ENCODE results near the gene KCNIP3. TPM values are rescaled to one million over a fixed set of nuclear protein-coding genes. Genes with fewer than 3 reads are reported as not detected.

KCNIP3 gene
- total and polyA plus RNA-seq, 9 of the 15 experiments (the other 6 are each of a cell fraction or from before 2014, with no cell fraction given): 0.04 TPM; not detected in 8

DNA sequence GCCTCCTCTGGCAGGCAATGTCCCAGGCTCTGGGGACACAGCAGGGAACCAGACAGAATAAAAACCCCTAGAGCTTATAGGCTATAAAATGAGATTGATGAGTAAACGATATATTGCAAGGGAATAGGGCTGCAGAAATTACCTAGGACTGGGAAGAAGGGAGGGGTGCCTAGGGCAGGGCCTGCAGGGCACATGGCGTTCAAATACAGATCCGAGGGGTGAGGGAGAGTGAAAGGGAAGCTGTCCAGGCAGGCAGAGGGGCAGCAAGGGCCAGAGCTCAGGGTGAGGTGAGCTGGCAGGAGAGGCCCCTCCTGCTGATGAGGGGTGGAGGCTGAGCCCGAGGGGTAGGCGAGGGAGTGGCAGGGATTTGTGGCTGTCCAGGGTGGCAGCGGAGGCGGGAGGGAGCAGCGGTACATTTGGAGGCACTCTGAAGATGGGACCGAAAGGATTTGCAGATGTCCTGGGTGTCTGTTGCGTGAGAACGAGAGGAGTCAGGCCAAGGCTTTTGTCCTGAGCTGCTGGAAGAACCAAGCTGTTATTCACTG is 33.7 kb downstream of the KCNIP3 start:
- Histone ChIP-seq H3K9ac (ENCODE audit: insufficient read depth in 1 of 2, low read depth in 2 of 2, low read length in 2 of 2) (no peak overlapping the region), H3K79me2 (ENCODE audit: control insufficient read depth, insufficient read depth, low read length) (no peaks in the 10 kb centered on the region), H3K4me1 (replicated peaks in 1 of 2; ENCODE audit: control insufficient read depth in 2 of 2, insufficient read depth in 2 of 2, low read length in 2 of 2) (peaks cover 0 to 3% of the 10 kb centered on the region in 2 experiments; a peak in 1 of 5 replicates), H3K9me1 (ENCODE audit: control insufficient read depth, insufficient read depth, low read length) (peaks cover 1% of the 10 kb centered on the region), H3K9me3 (replicated peaks; ENCODE audit: control insufficient read depth, insufficient read depth, low read depth, low read length) (no peaks in the 10 kb centered on the region; the same call in 1 of the 2 replicates), H3K4me3 (no peak overlapping the region), H3K27ac (ENCODE audit: extremely low read depth, low read depth, low read length) (no peak overlapping the region), H3K36me3 (ENCODE audit: control insufficient read depth, insufficient read depth, low read length) (no peaks in the 10 kb centered on the region), H3K27me3 (ENCODE audit: control insufficient read depth in 2 of 2, insufficient read depth in 2 of 2, low read length in 2 of 2) (peaks cover 1 to 71% of the 10 kb centered on the region in 2 experiments; a peak in 4 of 5 replicates), H4K20me1 (replicated peaks; ENCODE audit: control insufficient read depth, insufficient read depth, low read length) (0 out of 2 replicates have a peak, but pooled peaks cover 4% of the 10 kb centered on the region), H2AFZ (ENCODE audit: low read depth, low read length) (no peak overlapping the region), H3K4me2 (ENCODE audit: insufficient read depth, low read length) (no peak overlapping the region)
- intact Hi-C loops (cut with micrococcal nuclease) (no loop called here), in situ Hi-C loops (cut with MboI) (no loop called here)
- TF ChIP-seq NFRKB (IDR thresholded peaks at IDR 0.05; ENCODE audit: low read depth) (no peak), SRSF3 (IDR thresholded peaks at IDR 0.05; ENCODE audit: insufficient read depth, low read length) (no peak), FOXA1 (IDR thresholded peaks at IDR 0.05; ENCODE audit: borderline replicate concordance) (no peak), CAMTA2 (CRISPR knock-in tag; conservative IDR thresholded peaks at IDR 0.05) (no peak), NONO (IDR thresholded peaks at IDR 0.05; ENCODE audit: low read depth in 2 of 2, low read length in 1 of 2) (no peak), ZBED1 (IDR thresholded peaks at IDR 0.05) (no peak), DEAF1 (CRISPR knock-in tag; IDR thresholded peaks at IDR 0.05) (no peak), PTRF (tag; IDR thresholded peaks at IDR 0.05) (no peak), MAFF (IDR thresholded peaks at IDR 0.05; ENCODE audit: low read length) (no peak), NUFIP1 (IDR thresholded peaks at IDR 0.05; ENCODE audit: partially characterized antibody) (no peak), CC2D1A (IDR thresholded peaks at IDR 0.05) (no peak), SAP30 (IDR thresholded peaks at IDR 0.05; ENCODE audit: borderline replicate concordance, insufficient read depth, low read depth, low read length, poor library complexity, severe bottlenecking) (no peak), SETDB1 (IDR thresholded peaks at IDR 0.05; ENCODE audit: low read length) (no peak), HNRNPUL1 (IDR thresholded peaks at IDR 0.05; ENCODE audit: low read length) (no peak), DMBX1 (CRISPR knock-in tag; IDR thresholded peaks at IDR 0.05; ENCODE audit: borderline replicate concordance) (no peak), ADNP (tag; IDR thresholded peaks at IDR 0.05) (no peak), MCM5 (IDR thresholded peaks at IDR 0.05; ENCODE audit: low read depth) (no peak), ZNF347 (CRISPR knock-in tag; IDR thresholded peaks at IDR 0.05; ENCODE audit: low read depth) (no peak)
- 0% methylated on average over 11 of the region's 11 CpGs for WGBS (ENCODE audit: insufficient coverage, low coverage, missing lambda C conversion rate)
- DNase-seq (ENCODE audit: extremely low read depth in 1 of 4, low spot score in 3 of 4): no peak
- ChIA-PET POLR2A (no interaction called here), CTCF (ENCODE audit: low intra/inter-chr PET ratio) (no interaction called here)
- no peak for FAIRE-seq
- no peak for ATAC-seq
- BruUV-seq (replicated peaks): no TSS peak

Measured in K562 (cell line).